Measurements from ENCODE around the gene ZNF530. TPM values are rescaled to one million over a fixed set of nuclear protein-coding genes. Genes with fewer than 3 reads are reported as not detected.

Gene ZNF530
- total RNA-seq, 1 experiment from 2014 or later = 12.7 TPM

GRCh38 chr19:57613941-57614743, 14.5 kb downstream of the ZNF530 start, which contains the start of gene ZNF134:
Gene ZNF134, plus strand, starts transcription at chr19:57614242. Its CDS starts 5,227 bp downstream, at chr19:57619469.
- DNase-seq (ENCODE audit: low read depth) = peak; percentile 94

GRCh38 chr19:57615346-57615745, 15.7 kb downstream of the ZNF530 start:
- DNase-seq (ENCODE audit: low read depth) = peak; percentile 21

GRCh38 chr19:57620673-57621348, 21.1 kb downstream of the ZNF530 start:
- DNase-seq (ENCODE audit: low read depth) = peak; percentile 26

GRCh38 chr19:57623091-57623490, 23.4 kb downstream of the ZNF530 start:
- no peak for DNase-seq (ENCODE audit: low read depth)

GRCh38 chr19:57632987-57633831, 33.5 kb downstream of the ZNF530 start, which contains the start of gene ZNF211:
Gene ZNF211, plus strand, starts transcription at chr19:57633168. Its CDS starts 179 bp downstream, at chr19:57633347.
- DNase-seq (ENCODE audit: low read depth) = peak; percentile 97

- DNase-seq (ENCODE audit: low read depth) = no peak
Measured at GRCh38 chr19:57633832-57634131, 34.1 kb downstream of the ZNF530 start.

GRCh38 chr19:57637379-57637778, 37.7 kb downstream of the ZNF530 start:
- DNase-seq (ENCODE audit: low read depth) = no peak

- DNase-seq (ENCODE audit: low read depth) = no peak
Measured at GRCh38 chr19:57641715-57642234, 42.1 kb downstream of the ZNF530 start.

- DNase-seq (ENCODE audit: low read depth) = no peak
Measured at GRCh38 chr19:57642396-57643046, 42.8 kb downstream of the ZNF530 start.

- DNase-seq (ENCODE audit: low read depth) = no peak
Measured at GRCh38 chr19:57643734-57644133, 44.0 kb downstream of the ZNF530 start.

- DNase-seq (ENCODE audit: low read depth) = no peak
Measured at GRCh38 chr19:57648331-57649003, 48.8 kb downstream of the ZNF530 start.

GRCh38 chr19:57651654-57651996, 51.9 kb downstream of the ZNF530 start:
- DNase-seq (ENCODE audit: low read depth) = no peak

- DNase-seq (ENCODE audit: low read depth) = no peak
Measured at GRCh38 chr19:57653689-57654088, 54.0 kb downstream of the ZNF530 start.

GRCh38 chr19:57655443-57655842, 55.8 kb downstream of the ZNF530 start:
- no peak for DNase-seq (ENCODE audit: low read depth)

- DNase-seq (ENCODE audit: low read depth) = no peak
Measured at GRCh38 chr19:57656346-57656745, 56.7 kb downstream of the ZNF530 start.

Other genes starting within 250 kb of the ZNF530 start
- 9.9 and 11.7 TPM in 2 replicates for gene ZNF304, start 248.6 kb upstream of the ZNF530 start, total RNA-seq (2014; rRNA removed; shearing (Covaris generic))
- gene TRAPPC2B, start 236.3 kb upstream of the ZNF530 start, total RNA-seq (2014; rRNA removed; shearing (Covaris generic)) = 44.2 and 56.7 TPM in 2 replicates
- 2.1 and 2.5 TPM in 2 replicates for gene ZNF547, start 236.3 kb upstream of the ZNF530 start, total RNA-seq (2014; rRNA removed; shearing (Covaris generic))
- 21.7 and 27.1 TPM in 2 replicates for gene ZNF548, start 210.0 kb upstream of the ZNF530 start, total RNA-seq (2014; rRNA removed; shearing (Covaris generic))
- gene ZNF17, start 188.7 kb upstream of the ZNF530 start, total RNA-seq (2014; rRNA removed; shearing (Covaris generic)) = 9.9 and 10.5 TPM in 2 replicates
- gene ZNF749, start 164.6 kb upstream of the ZNF530 start, total RNA-seq (2014; rRNA removed; shearing (Covaris generic)) = 9.3 and 12.7 TPM in 2 replicates
- gene VN1R1, start 142.7 kb upstream of the ZNF530 start, total RNA-seq (2014; rRNA removed; shearing (Covaris generic)) = not detected in 2 replicates
- 13.5 and 17.3 TPM in 2 replicates for gene ZNF772, start 122.3 kb upstream of the ZNF530 start, total RNA-seq (2014; rRNA removed; shearing (Covaris generic))
- gene ZNF419, start 112.1 kb upstream of the ZNF530 start, total RNA-seq (2014; rRNA removed; shearing (Covaris generic)) = 11.1 and 12.0 TPM in 2 replicates
- 9.0 and 23.1 TPM in 2 replicates for gene ZNF773, start 99.9 kb upstream of the ZNF530 start, total RNA-seq (2014; rRNA removed; shearing (Covaris generic))
- gene ZNF549, start 72.5 kb upstream of the ZNF530 start, total RNA-seq (2014; rRNA removed; shearing (Covaris generic)) = 5.1 and 6.2 TPM in 2 replicates
- 6.1 and 6.3 TPM in 2 replicates for gene ZNF550, start 40.0 kb upstream of the ZNF530 start, total RNA-seq (2014; rRNA removed; shearing (Covaris generic))
- 6.1 and 6.3 TPM in 2 replicates for gene ZNF416, start 21.0 kb upstream of the ZNF530 start, total RNA-seq (2014; rRNA removed; shearing (Covaris generic))
- gene ZIK1, start 15.7 kb upstream of the ZNF530 start, total RNA-seq (2014; rRNA removed; shearing (Covaris generic)) = 9.9 and 11.6 TPM in 2 replicates
- 14.2 and 21.3 TPM in 2 replicates for gene ZNF134, start 14.4 kb downstream of the ZNF530 start, total RNA-seq (2014; rRNA removed; shearing (Covaris generic))
- 9.7 and 10.1 TPM in 2 replicates for gene ZNF211, start 33.3 kb downstream of the ZNF530 start, total RNA-seq (2014; rRNA removed; shearing (Covaris generic))
- gene ZSCAN4, start 69.0 kb downstream of the ZNF530 start, total RNA-seq (2014; rRNA removed; shearing (Covaris generic)) = not detected in 2 replicates
- 8.2 and 12.1 TPM in 2 replicates for gene ZNF551, start 82.1 kb downstream of the ZNF530 start, total RNA-seq (2014; rRNA removed; shearing (Covaris generic))
- not detected in 2 replicates for gene ZNF154, start 109.3 kb downstream of the ZNF530 start, total RNA-seq (2014; rRNA removed; shearing (Covaris generic))
- 6.4 and 8.0 TPM in 2 replicates for gene ZNF671, start 127.7 kb downstream of the ZNF530 start, total RNA-seq (2014; rRNA removed; shearing (Covaris generic))
- 10.1 and 21.9 TPM in 2 replicates for gene ZNF776, start 146.9 kb downstream of the ZNF530 start, total RNA-seq (2014; rRNA removed; shearing (Covaris generic))
- gene ZNF586, start 169.8 kb downstream of the ZNF530 start, total RNA-seq (2014; rRNA removed; shearing (Covaris generic)) = 10.7 and 13.7 TPM in 2 replicates
- 2.6 and 4.9 TPM in 2 replicates for gene ZNF552, start 215.0 kb downstream of the ZNF530 start, total RNA-seq (2014; rRNA removed; shearing (Covaris generic))
- gene ZNF587B, start 230.4 kb downstream of the ZNF530 start, total RNA-seq (2014; rRNA removed; shearing (Covaris generic)) = 3.1 and 4.3 TPM in 2 replicates
- 10.6 and 11.4 TPM in 2 replicates for gene ZNF587, start 250.0 kb downstream of the ZNF530 start, total RNA-seq (2014; rRNA removed; shearing (Covaris generic))